Left colon (tissue), 2 donors: Measurements from ENCODE around the gene CCDC93. TPM values are rescaled to one million over a fixed set of nuclear protein-coding genes. Genes with fewer than 3 reads are reported as not detected.

Experiments used
- ATAC-seq: fragments of 200-7000 bp; cut with Tn5 transposase; one replicate; pipeline ENCODE4 v1.9.1; 2020; ENCODE audit warnings: mild to moderate bottlenecking, moderate library complexity
- DNase-seq, 2 donors: peaks; one replicate each; pipeline ENCODE4 v3.0.0-alpha.2; 2020
- intact Hi-C, 2 donors: fragments of 100-400 bp; cut with DNase I in 1 of 2; cut with micrococcal nuclease in 1 of 2; formaldehyde crosslinking; loops; one replicate each; pipeline versions ENCODE4 v1.11.2 to v1.14.0; 2022; cut with DNase I, micrococcal nuclease
- total RNA-seq, 2 donors: library from RNA; stranded (reverse); fragmentation: NEBNext Ultra II Directional; extraction: Animal tissue kit (Norgen Biotek cat#: 25700); gene quantifications; one replicate each; pipeline ENCODE4 v1.2.1, GENCODE V29; 2021
- donor health status: DM: no; HTN: no; CAD: no.
- donor health status: DM: yes; HTN: yes; CAD: no.

CCDC93 gene
- total RNA-seq, 2 donors from 2014 or later: 41.7 to 44.3 TPM

DNA sequence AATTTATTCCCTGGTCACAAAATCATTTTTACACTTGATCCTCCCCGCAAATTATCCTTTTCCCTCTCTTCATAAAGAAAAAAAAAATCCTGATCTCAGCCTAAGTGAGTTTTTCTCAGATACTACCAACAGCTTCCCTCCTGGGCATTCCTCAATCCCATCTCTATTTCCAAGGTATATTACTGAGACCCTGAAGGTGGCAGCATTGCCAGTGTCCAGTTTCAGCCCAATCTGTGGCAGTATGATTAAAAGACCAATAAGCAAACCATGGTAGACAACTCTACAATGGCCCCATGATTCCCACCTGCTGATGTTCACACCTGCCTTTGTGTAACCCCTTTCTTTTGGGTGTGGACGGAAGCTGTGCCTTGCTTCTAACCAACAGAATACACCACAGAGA is 45.1 kb downstream of the CCDC93 start:
- DNase-seq (no peak), ATAC-seq (no peak)
- intact Hi-C loops: no loop called here

DNA sequence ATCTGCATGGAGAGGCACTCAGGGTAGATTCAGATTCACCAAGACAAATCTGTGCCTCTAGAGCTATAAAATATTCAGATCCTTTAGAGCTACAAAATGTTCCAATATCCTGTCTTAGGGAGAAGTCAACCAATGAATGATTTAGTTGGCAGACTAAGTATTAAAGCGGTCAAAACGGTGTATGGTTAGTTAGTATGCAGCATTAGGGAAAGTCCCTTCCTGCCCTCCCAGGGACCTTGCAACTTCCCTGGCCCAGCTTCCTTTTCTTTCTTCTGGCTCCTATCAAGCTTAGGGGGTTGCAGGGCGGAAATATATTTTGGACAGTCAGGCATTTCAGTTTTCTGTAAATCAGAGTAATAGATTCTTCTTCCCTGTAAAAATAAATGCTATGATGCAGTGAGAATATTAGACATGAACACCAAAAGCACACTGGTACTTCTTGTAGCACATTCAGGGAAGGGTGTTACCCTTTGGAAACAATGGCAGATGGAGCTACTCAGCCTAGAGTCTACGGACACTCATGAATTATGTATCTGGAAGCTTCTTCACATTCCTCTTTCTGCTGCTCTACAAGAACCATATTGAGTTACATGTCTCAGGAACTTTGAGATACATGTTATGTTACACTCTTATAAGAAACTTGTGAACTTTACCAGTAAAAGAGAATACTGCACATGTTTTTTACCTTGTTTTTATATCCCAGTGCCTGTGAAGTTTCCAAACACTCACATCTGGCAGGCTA is 45.7 kb downstream of the CCDC93 start:
- ATAC-seq: no peak
- DNase-seq: no peak
- intact Hi-C loops: no loop called here

DNA sequence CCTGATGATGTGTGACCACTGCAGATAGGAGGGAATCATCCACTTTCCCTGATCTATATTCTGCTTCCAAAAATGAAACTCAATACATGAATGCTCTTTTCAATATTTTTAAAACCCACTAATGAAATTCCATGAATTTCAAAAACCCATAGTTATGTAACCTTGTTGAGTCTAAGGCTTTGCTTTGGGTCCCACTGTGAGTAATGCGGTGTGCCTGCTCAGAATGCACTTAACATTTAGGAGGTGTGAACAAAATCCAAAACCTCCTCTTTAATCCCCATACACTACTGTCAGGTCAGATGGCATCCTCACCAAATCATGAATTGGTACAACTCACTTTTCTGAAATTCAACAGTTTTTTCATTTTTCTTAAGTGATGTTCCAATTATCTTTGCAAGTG is 50.4 kb downstream of the CCDC93 start:
- no peak for ATAC-seq
- intact Hi-C loops: no loop called here
- no peak for DNase-seq

DNA sequence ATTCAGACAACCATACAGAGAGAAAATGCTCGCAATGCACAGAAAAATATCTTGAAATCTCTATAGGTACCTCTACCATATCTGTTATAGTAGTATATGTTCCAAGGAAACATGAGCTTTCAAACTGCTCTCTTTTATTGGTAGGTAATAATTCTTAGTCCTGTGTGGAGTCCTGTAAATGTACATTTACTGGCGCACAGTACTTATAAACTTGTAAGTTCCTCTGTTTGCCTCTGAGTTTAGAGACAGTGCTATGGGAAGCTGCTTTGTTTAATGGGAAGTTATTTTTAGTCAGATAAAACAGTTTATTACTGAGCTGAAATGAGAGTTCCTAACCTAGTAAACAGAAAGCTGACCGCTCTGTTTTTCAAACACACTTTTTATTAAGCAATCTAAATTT is 52.7 kb downstream of the CCDC93 start:
- intact Hi-C loops: no loop called here
- peak; percentile 78 for ATAC-seq
- no peak for DNase-seq

DNA sequence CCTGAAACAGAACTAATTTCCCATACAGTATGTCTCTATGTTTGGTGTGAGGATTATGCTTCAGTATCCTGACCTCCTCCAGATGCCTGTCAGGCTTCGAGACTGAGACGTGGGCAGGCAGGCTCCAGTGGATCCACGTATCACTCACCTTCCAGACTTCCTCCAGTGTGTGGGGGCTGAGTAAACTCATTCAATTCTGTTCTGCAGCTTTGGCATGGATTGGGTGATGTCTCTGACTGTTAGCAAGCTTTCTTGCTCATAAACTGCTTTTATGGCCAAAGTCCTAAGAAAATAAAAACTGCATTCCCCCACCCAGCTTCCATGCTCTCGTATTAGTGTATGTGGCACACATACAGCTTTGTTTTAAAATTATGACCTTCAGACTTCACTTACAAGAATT is 53.6 kb downstream of the CCDC93 start:
- intact Hi-C loops: no loop called here
- peak; percentile 81 for ATAC-seq
- DNase-seq: peak; percentile 10 to 34

DNA sequence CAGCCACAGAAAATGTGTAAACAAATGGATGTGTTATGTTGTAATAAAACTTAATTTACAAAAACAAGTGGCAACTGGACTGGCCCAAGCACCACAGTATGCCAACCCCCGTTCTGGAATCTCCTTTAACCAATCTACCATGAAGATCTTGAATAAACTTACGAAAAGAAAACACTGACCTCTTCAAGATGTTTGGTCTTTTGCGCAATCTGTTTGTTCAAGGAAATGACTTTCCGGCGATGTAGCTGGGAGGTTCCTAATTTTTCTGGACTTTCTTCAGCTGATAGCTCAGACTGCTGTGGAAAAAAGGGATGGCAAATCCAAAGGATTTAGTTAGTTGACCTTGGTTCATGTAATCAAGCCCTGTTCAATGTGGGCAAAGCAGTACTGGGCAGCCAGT is 55.7 kb downstream of the CCDC93 start:
- DNase-seq (no peak), ATAC-seq (peak; percentile 54)
- intact Hi-C loops: no loop called here

DNA sequence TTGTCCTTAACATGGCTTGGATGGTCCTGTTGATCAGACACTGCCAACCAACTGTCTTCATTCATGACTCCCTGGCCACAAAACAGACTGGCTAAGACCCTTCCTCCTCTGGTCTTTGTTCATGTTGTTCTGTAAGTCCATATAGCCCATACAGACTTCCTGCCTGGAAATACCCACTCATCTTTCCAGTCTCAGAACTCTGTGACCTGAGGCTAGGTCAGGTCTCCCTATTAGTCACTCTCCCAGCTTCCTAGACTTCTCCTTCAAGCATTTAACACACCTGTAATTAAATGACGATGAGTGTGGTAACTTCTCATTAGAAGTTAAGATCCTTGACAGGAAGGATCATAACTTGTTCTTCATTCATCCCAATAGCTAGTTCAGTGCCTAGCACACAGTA is 56.3 kb downstream of the CCDC93 start:
- ATAC-seq (peak; percentile 23), DNase-seq (no peak)
- intact Hi-C loops: no loop called here

DNA sequence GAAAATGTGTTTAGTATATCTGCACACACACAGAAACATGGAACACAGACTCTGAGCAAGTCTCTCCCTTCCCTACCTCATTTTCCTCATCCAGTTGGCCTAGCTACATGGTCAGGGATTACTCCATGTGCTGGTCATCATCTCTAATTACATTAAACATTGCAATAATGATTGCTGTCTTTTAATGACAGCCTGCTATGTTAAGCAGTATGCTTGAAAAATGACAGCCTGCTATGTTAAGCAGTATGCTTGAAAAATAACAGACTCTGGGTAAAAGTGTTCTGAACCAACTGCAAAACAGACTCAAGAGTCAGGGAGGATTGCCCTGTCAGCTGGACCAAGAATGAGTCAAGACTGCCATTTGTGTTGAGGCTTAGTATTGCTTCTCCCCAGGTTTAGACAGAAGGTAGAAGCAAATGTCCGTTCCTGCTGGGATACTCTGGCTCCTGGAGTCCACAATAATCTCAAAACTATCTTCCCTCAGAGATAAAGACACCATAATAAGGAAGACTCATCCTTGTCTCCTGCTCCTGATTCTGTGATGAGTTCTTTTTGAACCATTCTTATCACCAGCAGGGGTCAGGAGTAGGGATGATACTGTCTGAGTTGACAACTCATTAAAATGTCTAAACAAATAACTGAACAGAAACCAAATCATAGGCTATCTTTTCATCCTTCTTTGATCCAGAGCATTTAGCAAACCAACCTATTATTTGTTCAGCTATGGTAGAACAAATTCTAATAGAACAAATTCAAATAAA is 57.7 kb downstream of the CCDC93 start:
- DNase-seq: no peak
- intact Hi-C loops: no loop called here
- no peak for ATAC-seq

DNA sequence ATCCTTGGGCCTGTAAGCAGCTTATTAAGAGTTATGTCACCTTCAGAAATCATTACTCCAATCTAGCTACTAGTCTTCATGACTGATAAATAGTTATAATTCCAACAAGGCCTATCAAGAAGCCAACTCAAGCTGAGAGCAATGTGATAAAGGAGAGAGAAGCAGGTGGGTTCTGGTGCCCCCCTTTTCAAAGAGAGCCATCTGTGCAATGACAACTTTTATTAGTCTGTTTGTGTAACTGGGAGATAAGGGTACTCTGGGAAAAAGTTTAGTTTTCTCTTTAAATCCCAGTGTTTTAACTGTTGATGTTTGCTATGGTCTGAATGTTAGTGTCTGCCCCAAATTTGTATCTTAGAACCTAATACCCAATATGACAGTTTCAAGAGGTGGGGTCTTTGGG is 60.6 kb downstream of the CCDC93 start:
- intact Hi-C loops: no loop called here
- DNase-seq (no peak), ATAC-seq (no peak)

DNA sequence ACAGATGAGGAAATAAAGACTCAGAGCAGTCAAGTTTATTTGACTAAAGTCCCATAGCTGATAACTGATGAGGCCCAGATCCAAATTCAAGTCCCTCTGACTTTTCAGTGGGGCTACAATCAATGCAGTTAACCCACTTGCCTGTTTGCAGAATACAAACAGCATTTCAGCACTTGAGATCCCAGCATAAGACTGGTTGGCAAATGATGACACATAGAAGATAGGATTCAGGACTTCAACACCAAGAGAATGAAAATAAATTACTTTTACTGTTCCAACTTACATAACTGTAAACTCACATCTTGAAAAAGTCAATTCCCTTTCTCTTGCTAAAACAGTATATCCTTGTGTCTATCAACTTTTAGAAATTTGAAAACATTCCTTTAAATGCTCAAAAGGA is 61.2 kb downstream of the CCDC93 start:
- DNase-seq: no peak
- ATAC-seq: no peak
- intact Hi-C loops: no loop called here

DNA sequence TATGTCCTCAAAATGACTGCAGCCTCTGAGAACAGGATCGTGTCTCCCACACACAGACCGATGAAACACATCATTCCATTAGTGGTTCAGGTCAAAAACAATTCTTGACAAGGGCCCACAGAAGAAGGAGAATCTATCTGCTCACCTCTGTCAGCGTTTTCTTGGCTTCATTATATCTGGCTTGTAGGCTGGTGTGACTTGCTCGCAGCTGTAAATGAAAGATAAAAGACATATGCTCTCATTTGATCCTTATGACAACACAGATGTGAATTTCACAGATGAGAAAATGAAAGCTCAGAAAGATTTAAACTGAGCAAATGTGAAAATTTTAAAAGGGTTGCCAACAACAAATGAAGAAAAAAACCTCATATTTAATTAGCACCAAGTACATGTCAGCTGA is 61.6 kb downstream of the CCDC93 start:
- ATAC-seq (no peak), DNase-seq (no peak)
- intact Hi-C loops: no loop called here

DNA sequence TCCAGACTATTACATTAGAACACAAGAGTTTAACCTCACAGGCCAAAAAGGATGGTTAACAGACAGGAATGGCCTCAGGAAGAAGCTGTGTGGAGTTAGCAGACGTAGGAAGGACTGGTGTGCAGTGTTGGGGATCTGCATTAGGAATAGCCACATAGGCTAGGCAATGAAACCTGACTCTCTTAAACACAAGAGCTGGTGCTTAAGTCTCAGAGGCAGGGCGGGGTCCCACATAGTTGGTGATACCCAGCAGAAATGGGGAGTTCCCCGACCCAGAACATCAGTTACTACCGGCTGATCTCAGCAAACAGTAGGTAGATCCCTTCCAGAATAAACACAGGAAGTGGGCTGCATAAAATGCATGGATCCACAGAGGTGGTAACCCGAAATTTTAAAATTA is 64.1 kb downstream of the CCDC93 start:
- ATAC-seq (no peak), DNase-seq (no peak)
- intact Hi-C loops: no loop called here

DNA sequence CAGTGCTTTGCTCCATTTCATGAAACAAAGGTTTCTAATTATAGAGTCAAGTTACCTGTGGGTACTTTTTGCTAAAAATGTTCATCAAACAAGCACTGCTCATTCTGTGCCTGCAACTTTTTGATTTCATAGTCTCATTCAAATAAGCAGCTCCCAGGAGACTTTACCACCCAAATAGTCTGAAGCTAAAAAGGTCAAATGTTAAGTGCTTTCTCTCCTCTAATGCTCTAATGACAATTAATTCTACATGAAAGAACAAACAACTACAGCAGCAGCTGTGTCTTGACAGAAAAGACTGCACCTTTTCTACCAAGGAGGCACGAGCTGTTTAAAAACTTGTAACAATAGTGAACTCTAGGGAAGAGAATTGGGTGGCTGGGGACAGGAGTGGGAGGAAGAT is 65.3 kb downstream of the CCDC93 start:
- DNase-seq (no peak), ATAC-seq (no peak)
- intact Hi-C loops: no loop called here

DNA sequence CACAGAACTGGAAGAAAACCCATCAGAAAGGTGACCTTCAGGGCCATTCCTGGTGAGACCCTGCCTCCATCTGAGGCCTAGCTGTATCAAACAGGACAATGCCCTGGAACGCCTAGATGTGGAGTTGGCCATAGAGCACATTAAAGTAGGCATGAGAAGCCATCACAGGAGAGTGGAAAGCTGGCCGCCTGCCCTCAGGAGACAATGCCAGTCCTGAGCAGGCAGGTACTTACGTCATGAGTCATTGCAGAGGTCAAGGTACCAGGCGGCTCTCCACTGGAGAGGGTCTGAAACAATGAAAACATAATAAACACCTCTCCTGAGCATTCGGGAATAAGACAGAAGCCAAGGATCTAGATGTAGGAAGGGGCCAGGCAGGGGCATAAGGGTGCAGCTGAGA is 68.6 kb downstream of the CCDC93 start:
- ATAC-seq: no peak
- no peak for DNase-seq
- intact Hi-C loops: no loop called here

DNA sequence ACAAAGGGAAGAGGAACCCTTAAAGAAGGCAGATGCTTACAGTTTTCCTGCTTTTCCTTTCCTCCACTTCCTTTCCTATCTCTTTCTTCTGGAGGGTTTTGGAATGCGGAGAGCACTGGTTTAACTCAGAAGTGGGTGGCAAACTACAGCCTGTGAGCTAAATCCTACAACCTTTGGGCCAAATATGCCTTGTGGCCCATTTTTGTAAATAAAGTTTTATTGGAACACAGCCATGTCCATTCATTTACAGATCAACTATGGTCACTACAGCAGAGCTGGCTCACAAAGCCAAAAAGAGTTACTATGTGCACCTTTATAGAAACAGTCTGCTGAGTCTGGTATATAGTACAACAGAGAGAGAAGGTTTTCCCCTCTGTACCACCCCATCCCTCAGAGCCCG is 69.1 kb downstream of the CCDC93 start:
- ATAC-seq: no peak
- DNase-seq: no peak
- intact Hi-C loops: no loop called here

DNA sequence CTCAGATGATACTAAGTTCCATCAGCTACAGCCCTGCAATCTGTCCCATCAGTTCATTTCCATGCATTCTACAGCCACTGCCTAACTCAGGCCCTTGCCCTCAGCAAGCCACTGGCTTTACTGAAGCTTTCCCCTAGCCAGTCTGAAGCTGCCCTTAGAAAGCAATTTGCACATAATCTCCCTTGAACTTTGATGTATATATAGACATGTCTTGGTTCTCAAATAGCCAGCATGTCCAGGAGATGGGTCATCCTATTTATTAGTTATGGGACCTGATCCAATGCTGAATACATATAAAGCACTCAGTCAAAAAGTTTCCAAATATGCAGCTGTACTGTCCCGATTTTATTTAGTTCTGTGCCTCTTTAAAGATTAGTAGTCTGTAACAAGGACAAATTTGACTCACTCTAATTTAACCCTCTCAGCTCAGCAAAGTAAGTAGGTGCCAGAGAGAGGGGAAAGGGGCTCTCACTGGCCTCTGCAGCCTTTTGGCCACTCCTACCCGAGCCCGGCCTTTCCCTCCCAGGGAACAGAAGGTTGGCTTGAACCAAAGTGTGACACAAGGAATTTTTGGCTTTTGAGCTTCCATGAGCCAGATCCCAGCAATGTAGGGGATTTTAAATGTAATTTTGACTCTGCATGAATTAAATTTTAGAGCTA is 70.7 kb downstream of the CCDC93 start:
- intact Hi-C loops: no loop called here
- ATAC-seq: no peak

DNA sequence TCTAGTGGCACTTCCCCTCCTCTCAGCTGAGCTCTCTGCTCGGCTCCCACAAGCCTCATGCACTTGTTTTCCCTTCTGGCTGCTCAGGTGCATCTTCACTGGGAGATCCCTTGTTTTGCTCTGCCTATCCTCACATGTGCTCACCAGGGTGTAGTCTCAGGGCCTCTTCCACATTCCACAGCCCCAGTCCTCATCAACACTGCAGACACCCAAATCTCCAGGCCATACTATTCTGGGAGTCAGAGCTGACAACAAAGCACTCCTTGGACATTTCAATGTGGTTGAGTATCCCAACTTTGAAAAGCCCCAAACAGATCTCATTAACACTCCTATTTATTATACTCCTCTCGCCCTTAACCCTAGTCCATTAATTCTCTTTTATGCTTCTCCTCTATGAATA is 71.3 kb downstream of the CCDC93 start:
- no peak for ATAC-seq
- DNase-seq: no peak
- intact Hi-C loops: no loop called here

More for the DNA sequence above, 70.7 kb downstream of the CCDC93 start:
- no peak for DNase-seq

DNA sequence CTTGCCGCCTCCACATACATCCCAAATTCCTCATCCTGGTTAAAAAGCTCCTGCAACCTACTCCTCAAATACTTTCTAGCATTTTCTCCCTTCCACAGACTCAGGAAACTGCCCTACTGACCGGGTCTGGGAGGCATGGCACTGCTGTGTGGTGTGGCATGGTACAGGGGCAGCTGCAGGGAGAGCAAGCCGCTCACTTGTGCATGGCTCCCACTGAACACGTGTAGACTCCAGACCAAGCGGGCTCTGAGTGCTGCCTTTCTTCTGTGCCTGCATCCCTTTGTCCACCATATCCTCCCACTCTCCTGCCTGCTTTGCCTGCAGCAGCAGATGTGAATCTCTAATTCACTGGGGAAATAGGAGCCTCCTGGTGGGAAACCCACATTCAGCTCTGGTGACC is 72.2 kb downstream of the CCDC93 start:
- no peak for DNase-seq
- ATAC-seq: no peak
- intact Hi-C loops: no loop called here

DNA sequence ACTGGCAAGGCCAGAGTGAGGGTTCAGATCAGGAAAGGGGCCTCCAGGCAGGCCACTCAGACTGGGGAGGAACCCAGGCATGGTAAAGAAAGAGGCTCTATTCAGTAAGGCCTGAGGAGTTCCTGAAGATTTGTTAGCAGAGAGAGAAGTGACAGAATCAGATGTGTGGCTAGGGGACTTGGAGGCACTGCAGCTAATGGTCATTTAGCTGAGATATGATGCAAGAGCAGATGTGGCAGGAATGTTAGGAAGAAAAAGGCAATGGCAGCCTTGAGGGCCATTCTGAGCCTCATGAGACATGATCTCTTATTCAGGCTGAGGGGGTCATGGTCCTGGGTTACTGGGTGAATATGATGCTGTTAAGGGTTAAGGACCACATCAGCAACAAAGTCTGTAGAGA is 73.4 kb downstream of the CCDC93 start:
- ATAC-seq: no peak
- intact Hi-C loops: no loop called here

DNA sequence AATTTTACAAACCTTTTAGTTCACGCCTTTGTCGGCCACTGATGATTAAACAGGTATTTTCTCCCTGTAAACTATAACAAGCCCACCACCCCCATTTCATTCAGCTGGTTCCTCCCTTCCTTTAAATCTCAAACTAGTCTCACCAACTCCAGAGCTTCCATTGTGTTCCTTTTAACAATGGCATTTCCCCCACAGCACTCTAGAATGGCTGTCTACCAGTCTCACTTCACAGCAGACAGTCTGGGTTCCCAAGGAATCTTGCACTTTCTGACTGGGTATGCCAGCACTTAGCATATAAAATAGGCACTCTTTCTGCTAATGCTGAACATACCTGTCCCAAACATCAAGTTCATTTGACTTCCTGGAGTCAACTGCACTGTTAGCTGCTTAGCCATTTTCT is 75.3 kb downstream of the CCDC93 start:
- no peak for DNase-seq
- ATAC-seq: no peak
- intact Hi-C loops: no loop called here

More for the DNA sequence above, 73.4 kb downstream of the CCDC93 start:
- no peak for DNase-seq
